HG03280 (cell line): ENCODE measurements around the gene MYO1C.
A peak's percentile ranks its signal among the peaks of the same experiment; 100 is the strongest.

Source experiments
- ATAC-seq: cut with Tn5 transposase; IDR thresholded peaks from one replicate; pipeline ENCODE4 v1.9.1; 2021; ENCODE audit warnings: mild to moderate bottlenecking, moderate library complexity; ENCODE audit not compliant: unreplicated experiment

Gene MYO1C

GRCh38 chr17:1486802-1487695 lies 5.4 kb downstream of the MYO1C start:
- ATAC-seq: no peak

- peak; percentile 35 for ATAC-seq
Measured at GRCh38 chr17:1485423-1486376, 6.8 kb downstream of the MYO1C start.

GRCh38 chr17:1484676-1485422 lies 7.6 kb downstream of the MYO1C start:
- no peak for ATAC-seq

- ATAC-seq: no peak
Measured at GRCh38 chr17:1484060-1484535, 8.4 kb downstream of the MYO1C start.

- no peak for ATAC-seq
Measured at GRCh38 chr17:1482680-1483079, 9.8 kb downstream of the MYO1C start.

GRCh38 chr17:1481736-1482135 lies 10.8 kb downstream of the MYO1C start:
- no peak for ATAC-seq

GRCh38 chr17:1480747-1481465 lies 11.6 kb downstream of the MYO1C start:
- no peak for ATAC-seq

- ATAC-seq: no peak
Measured at GRCh38 chr17:1478418-1478817, 14.1 kb downstream of the MYO1C start.

- no peak for ATAC-seq
Measured at GRCh38 chr17:1475321-1475854, 17.1 kb downstream of the MYO1C start.

GRCh38 chr17:1474402-1475189 lies 17.9 kb downstream of the MYO1C start:
- peak; percentile 53 for ATAC-seq

GRCh38 chr17:1473841-1474240 lies 18.6 kb downstream of the MYO1C start:
- no peak for ATAC-seq

- ATAC-seq: no peak
Measured at GRCh38 chr17:1473170-1473569, 19.3 kb downstream of the MYO1C start.

GRCh38 chr17:1471911-1472821 lies 20.3 kb downstream of the MYO1C start:
- no peak for ATAC-seq

- ATAC-seq: no peak
Measured at GRCh38 chr17:1471490-1471889, 21.0 kb downstream of the MYO1C start.

- no peak for ATAC-seq
Measured at GRCh38 chr17:1470755-1471462, 21.6 kb downstream of the MYO1C start.

- no peak for ATAC-seq
Measured at GRCh38 chr17:1470071-1470754, 22.3 kb downstream of the MYO1C start.
